Activated gamma-delta T cell (primary cell): ENCODE data around the gene TRAF4.

Source experiments
- DNase-seq: peaks from one replicate; lab custom pipeline; 2025; lab: John Stamatoyannopoulos, UW
- total RNA-seq, 2 donors: gene quantifications; one replicate each; lab custom pipeline; 2026; lab: John Stamatoyannopoulos, UW

The TRAF4 gene
- total RNA-seq, result 22.1 to 22.4 reads per million in 2 donors

- DNase-seq, result peak; percentile 60
These were observed at the start of gene TRAF4 for GRCh38 chr17:28743243-28744103. Gene TRAF4 (plus strand): TSS chr17:28744011. CDS start chr17:28744113, 102 bp downstream.

- DNase-seq, result no peak
These were observed 45.4 kb upstream of the TRAF4 start for GRCh38 chr17:28698253-28698941.

GRCh38 chr17:28700278-28700677 is 43.5 kb upstream of the TRAF4 start:
- DNase-seq, result no peak

- DNase-seq, result no peak
These were observed 42.9 kb upstream of the TRAF4 start for GRCh38 chr17:28700830-28701492.

GRCh38 chr17:28702026-28702751 is 41.6 kb upstream of the TRAF4 start:
- no peak for DNase-seq

- no peak for DNase-seq
These were observed 41.1 kb upstream of the TRAF4 start for GRCh38 chr17:28702752-28703150.

GRCh38 chr17:28703552-28704218 is 40.1 kb upstream of the TRAF4 start:
- DNase-seq, result no peak

GRCh38 chr17:28704219-28704858 is 39.5 kb upstream of the TRAF4 start:
- DNase-seq, result no peak

GRCh38 chr17:28705074-28705659 is 38.6 kb upstream of the TRAF4 start:
- no peak for DNase-seq

- no peak for DNase-seq
These were observed 38.0 kb upstream of the TRAF4 start for GRCh38 chr17:28705728-28706334.

- DNase-seq, result no peak
These were observed 37.1 kb upstream of the TRAF4 start for GRCh38 chr17:28706471-28707338.

- no peak for DNase-seq
These were observed 36.5 kb upstream of the TRAF4 start for GRCh38 chr17:28707339-28707720.

- DNase-seq, result peak; percentile 79
These were observed 32.7 kb upstream of the TRAF4 start for GRCh38 chr17:28710861-28711722.

- no peak for DNase-seq
These were observed 32.1 kb upstream of the TRAF4 start, which contains the start of gene PROCA1 for GRCh38 chr17:28711723-28712031. Gene PROCA1 (minus strand): TSS chr17:28711888. CDS start chr17:28711660, 228 bp downstream.

GRCh38 chr17:28712032-28712704 is 31.6 kb upstream of the TRAF4 start:
- no peak for DNase-seq

GRCh38 chr17:28712705-28713415 is 31.0 kb upstream of the TRAF4 start:
- no peak for DNase-seq

GRCh38 chr17:28714281-28714680 is 29.5 kb upstream of the TRAF4 start:
- DNase-seq, result no peak
